Type B pancreatic cell (in vitro differentiated cells): Measurements from ENCODE around the gene EEF1AKMT2. TPM values are rescaled to one million over a fixed set of nuclear protein-coding genes. Genes with fewer than 3 reads are reported as not detected.
"Not testable (repeated sequence)": the region's sequence is repeated elsewhere in the genome, so short reads cannot be mapped to it uniquely, and the experiment has no call there.

Source experiments
- DNase-seq: peaks from one replicate; pipeline ENCODE4 v3.0.0; 2021; ENCODE audit warnings: mixed read lengths; ENCODE audit not compliant: unreplicated experiment; ENCODE audit errors: extremely low spot score
- H3K27ac Mint-ChIP-seq: 2 replicates; pipeline ENCODE4 v1.8.0; 2021; ENCODE audit warnings: mild to moderate bottlenecking, mixed read lengths
- H3K27me3 Mint-ChIP-seq: 2 replicates; pipeline ENCODE4 v1.8.0; 2021; ENCODE audit warnings: mixed read lengths
- H3K36me3 Mint-ChIP-seq: 2 replicates; pipeline ENCODE4 v1.8.0; 2021; ENCODE audit warnings: mixed read lengths
- H3K4me1 Mint-ChIP-seq: one replicate; pipeline ENCODE4 v1.8.0; 2021; ENCODE audit warnings: mixed read lengths; ENCODE audit not compliant: unreplicated experiment
- H3K4me3 Mint-ChIP-seq: 2 replicates; pipeline ENCODE4 v1.8.0; 2021; ENCODE audit warnings: mild to moderate bottlenecking, mixed read lengths
- H3K9me3 Mint-ChIP-seq: 2 replicates; pipeline ENCODE4 v1.8.0; 2021; ENCODE audit warnings: mixed read lengths
- total RNA-seq: library from RNA; stranded (reverse); gene quantifications from 2 replicates; pipeline ENCODE4 v1.2.1, GENCODE V29; 2021; ENCODE audit warnings: low replicate concordance
- TF ChIP-seq, protein P1 (sequence below): fragments of 200-600 bp; sonication (generic); conservative IDR thresholded peaks from 2 replicates; pipeline ENCODE4 v1.5.0; 2021; ENCODE audit warnings: antibody characterized with exemption, mild to moderate bottlenecking

The EEF1AKMT2 gene
- total RNA-seq, 1 donor from 2014 or later = 18.8 TPM

DNA sequence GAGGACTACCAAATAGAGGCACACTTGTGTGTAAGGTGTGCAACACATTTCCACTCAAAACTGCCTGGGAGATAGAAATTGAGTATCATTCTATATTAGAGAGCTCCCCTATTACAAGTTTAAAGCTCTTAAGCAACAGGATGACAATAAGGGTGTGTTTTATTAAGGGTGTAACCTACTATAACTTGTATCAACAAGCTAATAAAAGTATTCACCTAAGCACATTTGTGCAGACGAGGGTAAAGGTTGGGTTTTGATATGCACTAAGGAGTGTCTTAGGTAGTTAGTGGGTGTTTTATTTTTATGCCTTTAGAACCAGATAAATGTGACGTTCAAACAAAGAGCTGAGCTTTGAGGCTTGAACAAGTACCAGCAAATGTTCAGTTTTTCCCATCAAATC lies 44.7 kb downstream of the EEF1AKMT2 start:
- H3K9me3 Mint-ChIP-seq = no peaks in the 10 kb centered on the region
- no peak overlapping the region for H3K4me3 Mint-ChIP-seq
- TF ChIP-seq, protein P1, sequence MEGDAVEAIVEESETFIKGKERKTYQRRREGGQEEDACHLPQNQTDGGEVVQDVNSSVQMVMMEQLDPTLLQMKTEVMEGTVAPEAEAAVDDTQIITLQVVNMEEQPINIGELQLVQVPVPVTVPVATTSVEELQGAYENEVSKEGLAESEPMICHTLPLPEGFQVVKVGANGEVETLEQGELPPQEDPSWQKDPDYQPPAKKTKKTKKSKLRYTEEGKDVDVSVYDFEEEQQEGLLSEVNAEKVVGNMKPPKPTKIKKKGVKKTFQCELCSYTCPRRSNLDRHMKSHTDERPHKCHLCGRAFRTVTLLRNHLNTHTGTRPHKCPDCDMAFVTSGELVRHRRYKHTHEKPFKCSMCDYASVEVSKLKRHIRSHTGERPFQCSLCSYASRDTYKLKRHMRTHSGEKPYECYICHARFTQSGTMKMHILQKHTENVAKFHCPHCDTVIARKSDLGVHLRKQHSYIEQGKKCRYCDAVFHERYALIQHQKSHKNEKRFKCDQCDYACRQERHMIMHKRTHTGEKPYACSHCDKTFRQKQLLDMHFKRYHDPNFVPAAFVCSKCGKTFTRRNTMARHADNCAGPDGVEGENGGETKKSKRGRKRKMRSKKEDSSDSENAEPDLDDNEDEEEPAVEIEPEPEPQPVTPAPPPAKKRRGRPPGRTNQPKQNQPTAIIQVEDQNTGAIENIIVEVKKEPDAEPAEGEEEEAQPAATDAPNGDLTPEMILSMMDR = no peak
- H3K27ac Mint-ChIP-seq = peak overlapping the region; percentile 91
- H3K4me1 Mint-ChIP-seq = peaks cover 24% of the 10 kb centered on the region
- no peaks in the 10 kb centered on the region for H3K27me3 Mint-ChIP-seq
- no peaks in the 10 kb centered on the region for H3K36me3 Mint-ChIP-seq
- no peak for DNase-seq

DNA sequence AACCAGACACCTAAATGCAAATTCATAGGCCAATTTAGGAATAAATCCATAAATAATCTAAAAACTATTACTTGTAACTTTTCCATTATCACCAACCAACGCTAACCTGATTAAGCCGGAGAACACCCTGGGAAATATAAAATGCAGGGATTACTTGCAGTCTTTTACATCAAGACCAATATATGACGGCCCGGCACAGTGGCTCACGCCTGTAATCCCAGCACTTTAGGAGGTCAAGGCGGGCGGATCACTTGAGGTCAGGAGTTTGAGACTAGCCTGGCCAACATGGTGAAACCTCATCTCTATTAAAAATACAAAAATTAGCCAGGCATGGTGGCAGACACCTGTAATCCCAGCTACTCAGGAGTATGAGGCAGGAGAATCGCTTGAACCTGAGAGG lies 45.2 kb downstream of the EEF1AKMT2 start:
- peak overlapping the region; percentile 91 for H3K27ac Mint-ChIP-seq
- not testable (repeated sequence) for DNase-seq, H3K36me3 Mint-ChIP-seq, H3K4me3 Mint-ChIP-seq, H3K9me3 Mint-ChIP-seq, H3K27me3 Mint-ChIP-seq
- peaks cover 27% of the 10 kb centered on the region for H3K4me1 Mint-ChIP-seq

DNA sequence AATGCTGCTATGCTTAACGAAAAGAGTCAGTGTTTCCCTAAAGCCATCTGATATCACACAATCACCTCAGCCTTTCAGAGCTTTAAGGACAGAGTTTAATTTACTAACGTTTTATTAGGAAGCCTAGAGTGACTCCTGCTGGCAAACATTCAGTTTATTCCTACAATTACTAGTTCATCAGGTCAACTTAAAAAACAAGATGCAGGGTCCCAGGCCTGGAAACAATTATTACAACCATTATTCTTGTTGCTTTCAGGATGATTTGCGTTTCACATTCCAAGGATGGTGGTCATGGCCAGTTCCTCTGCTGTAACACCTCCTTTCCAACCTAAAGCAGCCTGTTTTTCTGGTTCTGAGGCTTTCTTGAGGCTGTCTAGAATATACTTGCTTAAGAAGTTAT lies 46.0 kb downstream of the EEF1AKMT2 start:
- H3K4me3 Mint-ChIP-seq = peak overlapping the region; percentile 91
- TF ChIP-seq, protein P1 = peak; percentile 64
- H3K4me1 Mint-ChIP-seq = peaks cover 35% of the 10 kb centered on the region
- H3K27ac Mint-ChIP-seq = peak overlapping the region; percentile 91
- DNase-seq = no peak
- no peaks in the 10 kb centered on the region for H3K9me3 Mint-ChIP-seq
- H3K27me3 Mint-ChIP-seq = no peaks in the 10 kb centered on the region
- H3K36me3 Mint-ChIP-seq = no peaks in the 10 kb centered on the region

DNA sequence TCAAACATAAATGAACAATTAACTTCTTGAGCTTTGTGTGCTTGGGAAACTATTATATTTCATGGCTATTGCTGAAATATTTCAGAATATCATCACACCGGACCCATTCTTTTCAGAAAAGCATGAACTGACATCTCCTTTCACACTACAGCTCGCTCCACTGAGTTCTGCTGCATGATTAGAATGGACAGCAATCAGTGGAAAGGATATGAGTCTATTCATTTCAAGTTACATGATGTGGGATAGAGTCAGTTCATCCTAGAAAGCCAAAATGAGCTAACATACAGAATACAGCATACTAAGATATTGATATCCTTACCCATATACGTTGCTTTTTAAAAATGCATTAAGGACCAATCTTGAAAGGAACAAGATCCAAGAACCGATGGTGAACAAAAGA lies 46.4 kb downstream of the EEF1AKMT2 start:
- no peak for DNase-seq
- Mint-ChIP-seq H3K9me3 (no peaks in the 10 kb centered on the region), H3K4me3 (peak overlapping the region; percentile 91), H3K36me3 (no peaks in the 10 kb centered on the region), H3K4me1 (peaks cover 39% of the 10 kb centered on the region), H3K27me3 (no peaks in the 10 kb centered on the region), H3K27ac (peak overlapping the region; percentile 91)
- TF ChIP-seq, protein P1 = no peak

DNA sequence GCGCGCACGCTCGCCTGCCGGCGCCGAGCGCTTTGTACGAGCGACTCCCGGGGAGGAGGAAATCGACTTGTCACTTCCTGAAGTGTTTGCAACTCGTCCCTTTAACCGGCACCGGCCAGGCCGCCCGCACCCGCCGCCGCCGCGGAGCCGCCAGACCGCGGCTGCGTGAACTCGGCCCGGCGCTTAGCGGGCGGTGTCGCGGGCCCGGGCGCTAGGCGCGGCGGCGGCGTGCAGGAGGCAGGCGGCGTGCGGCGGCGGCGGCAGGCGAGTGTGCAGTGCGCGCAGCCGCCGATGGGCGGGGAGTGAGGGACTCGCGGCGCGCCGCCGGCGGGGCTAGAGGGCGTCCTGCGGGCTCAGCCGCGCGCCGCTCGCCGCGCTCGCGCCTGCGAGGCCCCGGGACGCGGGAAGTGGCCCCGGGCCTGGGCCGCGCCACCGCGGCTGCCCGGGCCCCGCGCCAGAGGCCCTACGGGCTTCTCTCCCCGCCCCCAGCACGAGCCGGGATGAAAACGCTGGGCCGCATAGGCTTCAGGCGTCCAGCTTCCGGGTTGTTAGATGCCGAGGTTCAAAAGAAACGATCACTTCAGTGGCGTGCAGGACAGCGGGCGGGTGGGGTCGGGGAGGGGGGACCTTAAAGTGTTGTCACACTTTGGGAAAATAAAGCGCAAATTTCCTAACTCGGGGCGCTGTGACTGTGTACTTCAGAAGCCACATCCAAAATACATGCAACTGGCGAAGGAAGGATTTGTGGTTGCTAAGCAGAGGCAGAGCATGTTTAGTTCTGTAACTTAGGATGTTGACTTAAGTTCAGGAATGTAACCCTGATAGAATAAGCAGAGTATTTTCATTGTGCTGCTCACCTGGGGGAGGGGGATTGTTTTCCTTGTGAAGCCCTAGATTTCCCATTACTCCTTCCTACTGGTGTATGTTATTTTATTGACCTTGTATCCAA lies 47.3 kb downstream of the EEF1AKMT2 start, which contains the start of gene FAM53B:
Gene FAM53B, minus strand, starts transcription at position 277 of the 949 bp plus-strand sequence. CDS start 37,665 bp downstream, outside the sequence.
- peak; percentile 88 for DNase-seq
- Mint-ChIP-seq H3K36me3 (no peaks in the 10 kb centered on the region), H3K4me3 (peak within 1 kb of the TSS; percentile 98), H3K27ac (peak within 1 kb of the TSS; percentile 93), H3K9me3 (no peaks in the 10 kb centered on the region), H3K4me1 (peaks cover 47% of the 10 kb centered on the region), H3K27me3 (no peaks in the 10 kb centered on the region)
- TF ChIP-seq, protein P1 = peak; percentile 15
